Measurements from ENCODE around the gene QKI. TPM values are rescaled to one million over a fixed set of nuclear protein-coding genes. Genes with fewer than 3 reads are reported as not detected.

Gene QKI
- total and polyA plus RNA-seq, 2 experiments from 2014 or later: 148 to 503 TPM

GRCh38 chr6:163414946-163415619 lies 565 bp downstream of the QKI start:
- H3K4me3 ChIP-seq: peak overlapping the region; percentile 97
- peaks cover 7% of the 10 kb centered on the region for H3K4me1 ChIP-seq (ENCODE audit: low read depth)
- H3K27ac ChIP-seq: peak overlapping the region; percentile 99
- H3K9me3 ChIP-seq (ENCODE audit: low read depth): no peaks in the 10 kb centered on the region
- TF ChIP-seq CTCF (IDR thresholded peaks at IDR 0.05; ENCODE audit: low read depth, low read length): no peak
- peaks cover 4% of the 10 kb centered on the region for H3K36me3 ChIP-seq
- no peak for DNase-seq (ENCODE audit: low read depth in 1 of 2, low spot score in 1 of 2)
- H3K27me3 ChIP-seq: no peaks in the 10 kb centered on the region

GRCh38 chr6:163415620-163416556 lies 1.4 kb downstream of the QKI start:
- Histone ChIP-seq H3K27me3 (no peaks in the 10 kb centered on the region), H3K27ac (peak overlapping the region; percentile 99), H3K9me3 (ENCODE audit: low read depth) (no peaks in the 10 kb centered on the region), H3K4me3 (peak overlapping the region; percentile 97), H3K36me3 (peaks cover 4% of the 10 kb centered on the region), H3K4me1 (ENCODE audit: low read depth) (peaks cover 15% of the 10 kb centered on the region)
- no peak for TF ChIP-seq CTCF (IDR thresholded peaks at IDR 0.05; ENCODE audit: low read depth, low read length)
- DNase-seq (ENCODE audit: low read depth in 1 of 2, low spot score in 1 of 2): peak; percentile 52 to 67

- no peaks in the 10 kb centered on the region for H3K27me3 ChIP-seq
- H3K4me1 ChIP-seq (ENCODE audit: low read depth): peaks cover 21% of the 10 kb centered on the region
- H3K4me3 ChIP-seq: peak overlapping the region; percentile 97
- DNase-seq (ENCODE audit: low read depth in 1 of 2, low spot score in 1 of 2): peak; percentile 87 to 90
- peak overlapping the region; percentile 99 for H3K27ac ChIP-seq
- no peaks in the 10 kb centered on the region for H3K9me3 ChIP-seq (ENCODE audit: low read depth)
- TF ChIP-seq CTCF (IDR thresholded peaks at IDR 0.05; ENCODE audit: low read depth, low read length): peak; percentile 63
- peaks cover 4% of the 10 kb centered on the region for H3K36me3 ChIP-seq
These were observed 2.2 kb downstream of the QKI start for GRCh38 chr6:163416557-163417253.

DNA sequence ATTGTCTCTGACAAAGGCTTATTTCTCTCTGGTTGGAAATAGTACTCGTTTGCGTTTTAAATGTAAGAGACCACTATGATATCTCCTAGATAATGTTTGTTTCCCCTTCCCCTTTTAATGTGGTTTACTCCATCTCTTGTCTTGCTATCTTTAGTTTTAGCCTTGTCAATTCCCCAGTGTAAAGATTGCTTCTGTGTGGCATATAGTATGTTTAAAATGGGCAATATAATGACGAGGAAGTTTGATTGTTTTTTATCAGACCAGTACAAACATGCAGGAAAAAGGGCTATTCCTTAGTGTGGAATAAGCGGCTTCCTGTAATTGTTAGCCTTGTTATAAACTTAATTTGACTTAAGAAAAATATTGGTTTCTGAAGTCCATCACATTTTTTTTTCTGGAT lies 3.1 kb downstream of the QKI start:
- H3K9me3 ChIP-seq (ENCODE audit: low read depth): no peaks in the 10 kb centered on the region
- no peak for DNase-seq (ENCODE audit: low read depth in 1 of 2, low spot score in 1 of 2)
- peaks cover 4% of the 10 kb centered on the region for H3K36me3 ChIP-seq
- no peak for TF ChIP-seq CTCF (IDR thresholded peaks at IDR 0.05; ENCODE audit: low read depth, low read length)
- H3K4me3 ChIP-seq: peak overlapping the region; percentile 97
- no peaks in the 10 kb centered on the region for H3K27me3 ChIP-seq
- H3K27ac ChIP-seq: peak overlapping the region; percentile 99
- peaks cover 17% of the 10 kb centered on the region for H3K4me1 ChIP-seq (ENCODE audit: low read depth)

- Histone ChIP-seq H3K27ac (peak overlapping the region; percentile 99), H3K4me3 (peak overlapping the region; percentile 97)
These were observed 4.0 kb downstream of the QKI start for GRCh38 chr6:163418311-163419029.

More at GRCh38 chr6:163418311-163419029, 4.0 kb downstream of the QKI start:
- Histone ChIP-seq H3K36me3 (peaks cover 4% of the 10 kb centered on the region), H3K4me1 (ENCODE audit: low read depth) (peaks cover 26% of the 10 kb centered on the region), H3K9me3 (ENCODE audit: low read depth) (no peaks in the 10 kb centered on the region), H3K27me3 (no peaks in the 10 kb centered on the region)
- DNase-seq (ENCODE audit: low read depth in 1 of 2, low spot score in 1 of 2): no peak
- no peak for TF ChIP-seq CTCF (IDR thresholded peaks at IDR 0.05; ENCODE audit: low read depth, low read length)

Data from cardiac muscle cell (in vitro differentiated cells and primary cell).